Right lobe of liver (tissue), 6 donors: ENCODE measurements around the gene ALPG. TPM values are rescaled to one million over a fixed set of nuclear protein-coding genes. Genes with fewer than 3 reads are reported as not detected.

Experiments
- ATAC-seq, 4 donors: fragments of 200-7000 bp; cut with Tn5 transposase; one replicate each; pipeline ENCODE4 v1.9.1; 2020; ENCODE audit warnings: mild to moderate bottlenecking in 4 of 4, moderate library complexity in 4 of 4
- DNase-seq, 3 donors: peaks; one replicate each; pipeline ENCODE4 v3.0.0-alpha.2; 2020
- H3K27ac ChIP-seq, 3 donors: fragments of 200-600 bp; one replicate each; pipeline ENCODE4 v1.8.0; 2022
- H3K27me3 ChIP-seq, 2 donors: fragments of 200-600 bp; one replicate each; pipeline ENCODE4 v1.8.0; 2022
- H3K36me3 ChIP-seq, 4 donors: fragments of 200-600 bp; sonication (generic) in 1 of 4; one replicate each; pipeline versions ENCODE4 v1.5.1 to v1.8.0; 2017 to 2022; ENCODE audit warnings: control low read depth in 1 of 4
- H3K4me1 ChIP-seq, 4 donors: fragments of 200-600 bp; sonication (generic) in 1 of 4; one replicate each; pipeline versions ENCODE4 v1.5.1 to v1.8.0; 2017 to 2022; ENCODE audit warnings: control low read depth in 1 of 4
- H3K4me3 ChIP-seq, 3 donors: fragments of 200-600 bp; one replicate each; pipeline ENCODE4 v1.8.0; 2022
- H3K9me3 ChIP-seq, 4 donors: fragments of 200-600 bp; sonication (generic) in 1 of 4; one replicate each; pipeline versions ENCODE4 v1.5.1 to v1.8.0; 2017 to 2022; ENCODE audit warnings: control low read depth in 1 of 4
- CTCF ChIP-seq, 4 donors: fragments of 200-600 bp in 3 of 4; fragments of 450-650 bp in 1 of 4; IDR thresholded peaks; one replicate each; pipeline versions ENCODE4 v1.5.1 to v1.8.0; 2016 to 2022; ENCODE audit warnings: antibody characterized with exemption in 4 of 4, mild to moderate bottlenecking in 2 of 4
- POLR2A ChIP-seq: fragments of 450-650 bp; IDR thresholded peaks from one replicate; pipeline ENCODE4 v1.6.1; 2017; ENCODE audit warnings: antibody characterized with exemption, mild to moderate bottlenecking
- WGBS: methylation state at CpG from one replicate; pipeline ENCODE4 v1.1.6; 2018; ENCODE audit warnings: low coverage, low lambda C conversion rate; ENCODE audit not compliant: insufficient coverage; ENCODE audit errors: missing lambda C conversion rate; 5-methylcytosine and 5-hydroxymethylcytosine counted together
- intact Hi-C, 2 donors: fragments of 100-400 bp; cut with DNase I; formaldehyde crosslinking; loops; one replicate each; pipeline versions ENCODE4 v1.11.2 to v1.14.1; 2022
- total RNA-seq, 6 experiments: library from RNA; depleted of rRNA in 2 of 6; stranded (reverse); fragments of >200 nt in 2 of 6; fragmentation: NEBNext Ultra II Directional in 3 of 6; extraction: Animal tissue kit (Norgen Biotek cat#: 25700) in 3 of 6; gene quantifications; one replicate each; pipeline versions ENCODE4 v1.1.0 to v1.2.4, GENCODE V29; 2016 to 2023
- donor health status: DM: no; HTN: yes; CAD: no.
- donor health status: DM: no; HTN: no; CAD: no.
- donor health status: DM: no; HTN: no; CAD: no.
- donor health status: DM: no; HTN: yes; CAD: no.
- donor health status: DM: no; HTN: yes; CAD: no.

Gene ALPG
- total RNA-seq, 6 experiments from 2014 or later, result not detected

- intact Hi-C loops, result loop anchor here (5.0 to 10.0 kb wide), 3 partner anchors 89 to 534 kb away; partner anchors contain the start of genes CHRND (in 1 of the 2) and PRSS56 (in 1 of the 2)
- H3K27me3 ChIP-seq, result no peaks in the 10 kb centered on the region
- no peak overlapping the region for H3K4me3 ChIP-seq
- no peaks in the 10 kb centered on the region for H3K9me3 ChIP-seq
- no peak for TF ChIP-seq POLR2A
- 78% methylated on average over 7 of the region's 7 CpGs for WGBS
- no peak for ATAC-seq
- no peak for DNase-seq
- no peak overlapping the region for H3K27ac ChIP-seq
- no peaks in the 10 kb centered on the region for H3K36me3 ChIP-seq
- no peaks in the 10 kb centered on the region for H3K4me1 ChIP-seq
Measured at GRCh38 chr2:232435805-232436204, 29.2 kb downstream of the ALPG start.

- ATAC-seq (no peak), DNase-seq (peak in 1 of 3 donors; percentile 24)
- WGBS, result 85% methylated on average over 6 of the region's 15 CpGs
- Histone ChIP-seq H3K9me3 (no peaks in the 10 kb centered on the region), H3K27ac (no peak overlapping the region), H3K36me3 (no peaks in the 10 kb centered on the region), H3K4me1 (no peaks in the 10 kb centered on the region), H3K27me3 (no peaks in the 10 kb centered on the region), H3K4me3 (no peak overlapping the region)
- TF ChIP-seq POLR2A, result no peak
- TF ChIP-seq CTCF (IDR thresholded peaks at IDR 0.05), result no peak
- intact Hi-C loops, result loop anchor here (5.0 to 10.0 kb wide), 3 partner anchors 88 to 534 kb away; partner anchors contain the start of genes CHRND (in 1 of the 2) and PRSS56 (in 1 of the 2)
Measured at GRCh38 chr2:232436381-232437194, 29.9 kb downstream of the ALPG start.

DNA sequence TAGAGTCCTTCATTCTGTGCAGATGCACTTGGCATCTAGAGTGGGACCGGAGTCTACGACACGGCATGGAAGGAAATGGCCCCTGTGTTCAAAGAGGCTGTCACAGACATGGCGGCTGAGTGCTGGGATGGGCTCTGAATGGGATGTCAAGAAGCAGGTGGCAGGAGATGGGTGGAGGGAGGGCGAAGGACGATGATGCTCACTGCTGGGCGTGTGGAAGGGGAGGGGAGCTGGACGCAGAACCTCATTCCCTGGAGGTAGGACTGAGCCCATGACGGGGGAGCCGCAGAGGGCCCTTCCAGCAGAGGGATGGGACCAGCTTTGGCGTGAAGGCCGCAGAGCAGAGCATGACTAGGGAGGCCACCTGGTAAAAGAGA, 30.5 kb downstream of the ALPG start:
- ATAC-seq (no peak), DNase-seq (peak in 1 of 3 donors; percentile 39)
- H3K4me3 ChIP-seq, result no peak overlapping the region
- no peak overlapping the region for H3K27ac ChIP-seq
- TF ChIP-seq POLR2A (no peak), CTCF (IDR thresholded peaks at IDR 0.05) (no peak)
- intact Hi-C loops, result loop anchor here (5.0 to 10.0 kb wide), 3 partner anchors 88 to 535 kb away; partner anchors contain the start of genes CHRND (in 1 of the 2) and PRSS56 (in 1 of the 2)
- no peaks in the 10 kb centered on the region for H3K36me3 ChIP-seq
- no peaks in the 10 kb centered on the region for H3K4me1 ChIP-seq
- WGBS, result 84% methylated on average over 11 of the region's 12 CpGs
- H3K9me3 ChIP-seq, result no peaks in the 10 kb centered on the region
- H3K27me3 ChIP-seq, result no peaks in the 10 kb centered on the region

DNA sequence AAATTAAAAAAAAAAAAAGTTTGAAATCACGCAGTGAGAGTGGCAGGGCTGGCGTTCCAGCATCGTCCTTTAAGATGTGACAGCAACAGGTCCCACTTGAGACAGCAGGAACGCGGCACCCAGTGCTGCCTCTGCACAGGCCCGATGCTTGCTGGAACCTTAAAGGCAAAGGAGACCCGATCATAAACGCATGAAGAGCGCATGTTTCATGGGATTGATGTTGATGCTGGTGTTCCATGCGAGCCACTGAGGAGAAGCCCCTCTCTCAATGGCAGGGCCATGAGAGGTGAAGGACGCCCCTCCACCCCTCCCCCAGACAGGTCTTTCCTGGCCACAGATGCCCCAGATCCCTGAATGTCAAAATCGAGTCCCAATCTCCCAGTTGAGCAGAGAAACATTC, 31.4 kb downstream of the ALPG start:
- H3K4me3 ChIP-seq, result no peak overlapping the region
- no peak overlapping the region for H3K27ac ChIP-seq
- WGBS, result 83% methylated on average over 11 of the region's 12 CpGs
- no peak for DNase-seq
- H3K4me1 ChIP-seq, result no peaks in the 10 kb centered on the region
- no peaks in the 10 kb centered on the region for H3K9me3 ChIP-seq
- H3K36me3 ChIP-seq, result no peaks in the 10 kb centered on the region
- intact Hi-C loops, result loop anchor here (5.0 to 10.0 kb wide), 3 partner anchors 87 to 536 kb away; partner anchors contain the start of genes CHRND (in 1 of the 2) and PRSS56 (in 1 of the 2)
- TF ChIP-seq POLR2A (no peak), CTCF (IDR thresholded peaks at IDR 0.05) (no peak)
- no peak for ATAC-seq
- no peaks in the 10 kb centered on the region for H3K27me3 ChIP-seq
